GM19043 (cell line): Measurements from ENCODE around the gene FOXJ1.

Experiments used
- ATAC-seq: cut with Tn5 transposase; IDR thresholded peaks from one replicate; pipeline ENCODE4 v1.9.1; 2021; ENCODE audit warnings: low read depth; ENCODE audit not compliant: unreplicated experiment

The FOXJ1 gene

GRCh38 chr17:76125391-76125675 is 15.7 kb downstream of the FOXJ1 start:
- ATAC-seq: no peak

- ATAC-seq: no peak
Observed at GRCh38 chr17:76124582-76125390, 16.3 kb downstream of the FOXJ1 start.

DNA sequence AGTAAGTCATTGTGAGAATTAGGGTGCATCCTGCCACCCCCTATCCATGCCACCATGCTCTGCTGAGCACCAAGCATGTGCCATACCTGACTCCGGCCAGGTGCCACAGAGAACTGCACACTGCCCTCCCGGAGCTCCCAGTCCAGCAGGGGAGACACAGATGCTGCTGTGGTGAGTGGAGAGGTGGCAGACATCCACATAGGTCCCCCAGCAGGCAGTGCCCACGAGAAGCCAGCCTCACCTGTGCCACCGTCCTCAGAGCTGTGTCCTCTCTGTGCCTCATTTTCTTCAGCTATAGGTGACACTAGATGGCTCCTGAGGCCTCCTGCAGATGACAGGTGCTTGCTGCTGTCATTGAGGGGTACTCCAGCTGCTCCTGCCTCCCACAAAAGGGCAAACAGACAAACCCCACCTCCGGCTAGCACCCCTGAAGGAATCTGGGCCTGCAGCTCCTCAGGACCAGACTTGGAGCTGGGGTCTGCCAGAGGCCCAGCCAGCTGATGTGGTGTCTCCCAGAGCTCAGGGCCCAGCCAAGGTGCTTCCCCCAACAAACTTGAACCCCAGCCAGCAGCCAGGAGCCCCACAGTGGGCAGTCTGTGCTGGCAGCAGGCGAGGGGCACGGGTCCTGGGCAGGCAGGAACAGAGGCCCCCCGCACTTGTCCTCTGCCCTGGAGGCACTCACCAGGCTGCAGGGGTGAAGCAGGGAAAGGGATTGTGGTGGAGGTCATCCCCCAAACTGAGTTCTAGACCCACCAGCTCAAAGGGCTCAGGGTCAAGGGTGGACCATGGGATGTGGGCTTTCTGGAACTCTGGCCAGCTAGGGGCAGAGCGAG is 17.1 kb downstream of the FOXJ1 start:
- ATAC-seq: no peak

GRCh38 chr17:76123191-76123499 is 17.9 kb downstream of the FOXJ1 start:
- no peak for ATAC-seq

GRCh38 chr17:76122431-76123190 is 18.4 kb downstream of the FOXJ1 start:
- ATAC-seq: no peak

GRCh38 chr17:76121932-76122430 is 19.1 kb downstream of the FOXJ1 start:
- no peak for ATAC-seq

DNA sequence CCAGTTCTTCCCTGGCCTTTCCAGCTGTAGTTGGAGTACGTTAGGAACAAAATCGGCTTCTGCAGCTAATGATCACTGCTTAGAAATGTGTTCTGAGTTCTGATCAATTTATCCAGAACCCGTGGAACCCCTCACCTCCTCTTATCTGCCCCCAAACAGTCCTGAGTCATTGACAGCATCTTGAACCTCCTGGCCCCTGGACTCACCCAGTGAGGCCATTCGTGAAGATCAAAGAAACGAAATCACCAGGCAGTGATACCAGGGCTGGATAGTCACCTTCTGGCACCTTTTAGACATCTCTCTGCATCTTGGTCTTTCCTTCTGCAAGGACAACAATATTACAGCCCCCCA is 20.4 kb downstream of the FOXJ1 start:
- ATAC-seq: no peak

GRCh38 chr17:76119409-76120371 is 21.4 kb downstream of the FOXJ1 start:
- ATAC-seq: no peak

DNA sequence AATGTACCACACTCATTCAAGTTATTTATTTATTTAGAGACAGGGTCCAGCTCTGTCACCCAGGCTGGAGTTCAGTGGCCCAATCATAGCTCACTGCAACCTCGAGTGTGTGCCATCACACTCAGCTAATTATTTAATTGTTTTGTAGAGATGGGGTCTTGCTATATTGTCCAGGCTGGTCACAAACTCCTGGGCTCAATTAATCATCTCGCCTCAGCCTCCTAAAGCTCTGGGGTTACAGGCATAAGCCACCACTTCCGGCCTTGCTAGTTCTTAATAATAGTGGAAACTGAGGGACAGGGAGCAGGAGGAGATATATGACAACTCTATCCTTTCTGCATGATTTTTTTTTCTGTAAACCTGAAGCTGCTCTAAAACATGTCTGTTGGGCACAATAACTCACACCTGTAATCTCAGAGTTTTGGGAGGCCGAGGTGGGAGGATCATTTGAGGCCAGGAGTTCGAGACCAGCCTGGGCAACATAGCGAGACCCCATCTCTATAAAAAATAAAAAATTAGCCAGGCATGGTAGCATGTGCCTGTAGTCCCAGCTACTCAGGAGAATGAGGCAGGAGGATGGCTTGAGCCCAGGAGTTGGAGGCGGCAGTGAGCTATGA is 25.8 kb downstream of the FOXJ1 start:
- ATAC-seq: no peak

GRCh38 chr17:76111956-76112355 is 29.1 kb downstream of the FOXJ1 start:
- no peak for ATAC-seq

- no peak for ATAC-seq
Observed at GRCh38 chr17:76107509-76107908, 33.5 kb downstream of the FOXJ1 start.

DNA sequence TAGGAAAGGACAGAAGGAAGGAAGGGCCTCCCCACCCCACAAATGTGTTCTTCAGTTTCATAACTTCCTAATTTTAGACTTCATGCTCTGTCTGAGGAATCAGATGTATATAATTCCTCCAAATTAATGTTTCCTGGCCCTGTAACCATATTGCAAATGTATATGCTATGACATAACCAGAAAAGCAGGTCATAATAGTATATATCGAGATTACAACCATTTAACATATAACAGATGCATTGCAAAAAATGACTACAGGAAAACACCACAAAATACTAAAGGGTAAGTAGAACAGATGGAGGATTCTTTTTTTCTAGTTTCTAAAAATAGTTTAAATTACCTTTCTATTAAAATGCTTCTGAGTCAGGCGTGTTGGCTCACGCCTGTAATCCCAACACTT is 34.3 kb downstream of the FOXJ1 start:
- no peak for ATAC-seq

- no peak for ATAC-seq
Observed at GRCh38 chr17:76104896-76105231, 36.2 kb downstream of the FOXJ1 start.

- ATAC-seq: no peak
Observed at GRCh38 chr17:76104140-76104895, 36.7 kb downstream of the FOXJ1 start.

GRCh38 chr17:76103274-76104139 is 37.5 kb downstream of the FOXJ1 start, which contains the start of gene EXOC7:
Gene EXOC7, minus strand, starts transcription at chr17:76103787. Its CDS starts 95 bp downstream, at chr17:76103692.
- ATAC-seq: no peak

DNA sequence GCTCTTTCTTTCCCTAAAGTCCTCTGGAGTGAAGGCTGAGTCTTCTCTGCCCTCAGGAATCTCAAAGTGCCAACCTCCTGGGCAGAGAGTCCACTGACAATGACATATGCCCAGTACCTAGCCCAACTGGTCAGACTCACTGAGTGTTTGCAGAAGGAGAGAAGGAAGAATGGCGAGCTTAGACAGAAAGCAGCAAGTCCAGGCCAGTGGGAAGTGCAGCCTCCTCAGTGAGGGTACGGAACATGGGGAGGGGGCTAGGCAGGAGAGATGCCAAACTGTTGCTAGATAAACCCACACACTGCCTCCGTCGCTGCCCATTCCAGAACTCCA is 38.1 kb downstream of the FOXJ1 start:
- no peak for ATAC-seq

DNA sequence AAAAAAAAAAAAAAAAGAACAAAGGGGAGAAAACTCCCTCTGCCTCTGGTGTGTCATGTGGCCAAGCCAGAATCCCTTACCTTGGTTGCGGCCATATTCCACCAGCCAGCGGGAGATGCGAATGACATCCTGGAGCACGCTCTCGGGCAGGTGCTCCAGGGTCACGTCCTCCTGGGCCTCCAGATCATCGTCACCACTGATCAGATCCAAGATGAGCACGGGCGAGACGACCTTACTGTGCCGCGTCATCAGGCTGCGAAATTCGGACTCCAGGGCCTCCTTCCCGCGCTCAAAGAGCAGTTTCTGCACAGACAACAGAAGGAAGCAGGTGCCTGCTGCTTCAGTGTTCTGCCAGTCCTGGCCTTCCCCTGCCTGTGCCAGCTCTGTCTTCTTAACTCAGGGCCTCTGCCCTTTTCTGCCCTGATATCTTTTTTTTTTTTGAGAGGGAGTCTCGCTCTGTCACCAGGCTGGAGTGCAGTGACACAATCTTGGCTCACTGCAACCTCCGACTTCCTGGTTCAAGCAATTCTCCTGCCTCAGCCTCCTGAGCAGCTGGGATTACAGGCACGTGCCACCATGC is 43.2 kb downstream of the FOXJ1 start:
- no peak for ATAC-seq

- no peak for ATAC-seq
Observed at GRCh38 chr17:76095943-76096342, 45.1 kb downstream of the FOXJ1 start.
